Panc1 (cell line): Measurements from ENCODE around the gene CWH43. TPM values are rescaled to one million over a fixed set of nuclear protein-coding genes. Genes with fewer than 3 reads are reported as not detected.

Source experiments
- ATAC-seq: fragments of 200-7000 bp; cut with Tn5 transposase; 2 replicates; pipeline ENCODE4 v1.9.1; 2020; ENCODE audit warnings: mild to moderate bottlenecking, moderate library complexity
- BruUV-seq: library from RNA; stranded (reverse); fragments of 400-500 nt; replicated peaks from 2 replicates; lab custom pipeline; 2021; lab: Mats Ljungman, UMichigan
- CTCF ChIA-PET: fragments of 300-600 bp; sonication (Branson Sonifier 250); formaldehyde crosslinking; loops from one replicate; lab custom pipeline; 2022; ENCODE audit warnings: antibody characterized with exemption; lab: Charles Lee
- POLR2A ChIA-PET: fragments of 300-600 bp; sonication (Branson Sonifier 250); formaldehyde crosslinking; loops from one replicate; lab custom pipeline; 2022; ENCODE audit warnings: antibody characterized with exemption; lab: Charles Lee
- DNase-seq: peaks from one replicate; pipeline ENCODE4 v3.0.0-alpha.2; 2010; ENCODE audit warnings: low read depth, low spot score
- H3K27ac ChIP-seq: 2 replicates; pipeline ENCODE4 v1.5.1; 2011; ENCODE audit warnings: mild to moderate bottlenecking, low read length, inconsistent platforms
- H3K27me3 ChIP-seq: fragments of 200-500 bp; sonication (Bioruptor generic); 2 replicates; pipeline ENCODE4 v1.6.0; 2014; ENCODE audit warnings: low read length, inconsistent platforms; ENCODE audit not compliant: control insufficient read depth, insufficient read depth
- H3K36me3 ChIP-seq: fragments of 200-500 bp; sonication (Bioruptor generic); 2 replicates; pipeline ENCODE4 v1.5.1; 2014; ENCODE audit warnings: inconsistent platforms, mild to moderate bottlenecking, low read length, moderate library complexity; ENCODE audit not compliant: control insufficient read depth, insufficient read depth
- H3K4me1 ChIP-seq: 2 replicates; pipeline ENCODE4 v1.5.1; 2011; ENCODE audit warnings: inconsistent platforms, mild to moderate bottlenecking, low read length, moderate library complexity; ENCODE audit not compliant: control insufficient read depth, insufficient read depth
- H3K4me3 ChIP-seq, 2 experiments: 2 replicates each; pipeline ENCODE4 v1.5.1; 2011 to 2012; ENCODE audit warnings: low read depth in 2 of 2, low read length in 2 of 2, mild to moderate bottlenecking in 2 of 2, inconsistent platforms in 1 of 2, moderate library complexity in 1 of 2
- H3K9me3 ChIP-seq: fragments of 200-500 bp; sonication (Bioruptor generic); 2 replicates; pipeline ENCODE4 v1.5.1; 2014; ENCODE audit warnings: low read depth, mild to moderate bottlenecking, inconsistent platforms, low read length, moderate library complexity; ENCODE audit not compliant: control insufficient read depth, insufficient read depth
- CTCF ChIP-seq: fragments of 450-650 bp; IDR thresholded peaks from 2 replicates; pipeline ENCODE4 v1.5.1; 2017; ENCODE audit warnings: mild to moderate bottlenecking
- POLR2AphosphoS5 ChIP-seq: IDR thresholded peaks from 2 replicates; pipeline ENCODE4 v1.6.1; 2012; ENCODE audit warnings: mild to moderate bottlenecking, low read depth, low read length, moderate library complexity
- REST ChIP-seq, 2 experiments: IDR thresholded peaks; 2 replicates each; pipeline ENCODE4 v1.6.1; 2011 to 2012; ENCODE audit warnings: low read depth in 2 of 2, control low read depth in 1 of 2, low read length in 1 of 2, mild to moderate bottlenecking in 1 of 2, moderate library complexity in 1 of 2; ENCODE audit not compliant: insufficient read depth in 1 of 2
- SIN3A ChIP-seq: IDR thresholded peaks from 2 replicates; pipeline ENCODE4 v1.6.1; 2012; ENCODE audit warnings: low read depth, mild to moderate bottlenecking, low read length, moderate library complexity, borderline replicate concordance; ENCODE audit not compliant: insufficient read depth
- TCF7L2 ChIP-seq: IDR thresholded peaks from 2 replicates; pipeline ENCODE4 v1.6.1; 2011; ENCODE audit warnings: mild to moderate bottlenecking, low read depth, low read length, inconsistent platforms
- in situ Hi-C: cut with HindIII; loops from 2 replicates; pipeline ENCODE4 v1.10.0; 2016; ENCODE audit warnings: low sequenced_read_pairs, low pct_unique_long_range_greater_than_20kb
- intact Hi-C: fragments of 100-400 bp; cut with micrococcal nuclease; formaldehyde crosslinking; loops from one replicate; pipeline ENCODE4 v1.10.0; 2022; ENCODE audit not compliant: unreplicated experiment
- total RNA-seq: library from RNA; stranded (reverse); gene quantifications from one replicate; pipeline ENCODE4 v1.2.1, GENCODE V29; 2021; ENCODE audit not compliant: unreplicated experiment

CWH43 gene
- total RNA-seq, 1 experiment from 2014 or later = not detected

GRCh38 chr4:48974979-48975640, 11.0 kb upstream of the CWH43 start:
- BruUV-seq = no TSS peak
- ChIA-PET CTCF (no interaction called here), POLR2A (no interaction called here)
- TF ChIP-seq POLR2AphosphoS5 (no peak), TCF7L2 (no peak), REST (IDR thresholded peaks at IDR 0.05; ENCODE audit: insufficient read depth in 1 of 2, low read depth in 2 of 2, low read length in 1 of 2) (no peak), SIN3A (no peak), CTCF (no peak)
- DNase-seq = no peak
- no peaks in the 10 kb centered on the region for H3K4me1 ChIP-seq
- intact Hi-C loops = no loop called here
- no peaks in the 10 kb centered on the region for H3K36me3 ChIP-seq
- H3K4me3 ChIP-seq = no peak overlapping the region
- no peak overlapping the region for H3K27ac ChIP-seq
- in situ Hi-C loops = no loop called here
- H3K9me3 ChIP-seq = no peaks in the 10 kb centered on the region
- H3K27me3 ChIP-seq = no peaks in the 10 kb centered on the region; the same call in 1 of the 2 replicates
- no peak for ATAC-seq

- H3K4me1 ChIP-seq = no peaks in the 10 kb centered on the region
- no peaks in the 10 kb centered on the region; the same call in 1 of the 2 replicates for H3K27me3 ChIP-seq
- POLR2A ChIA-PET = no interaction called here
- no peaks in the 10 kb centered on the region for H3K9me3 ChIP-seq
- in situ Hi-C loops (no loop called here), intact Hi-C loops (no loop called here)
- no peak overlapping the region for H3K4me3 ChIP-seq
- no peak for ATAC-seq
- TF ChIP-seq TCF7L2 (no peak), SIN3A (no peak), POLR2AphosphoS5 (no peak)
- no peak overlapping the region for H3K27ac ChIP-seq
- H3K36me3 ChIP-seq = no peaks in the 10 kb centered on the region
- CTCF ChIA-PET = no interaction called here
- no TSS peak for BruUV-seq
- DNase-seq = no peak
Observed at GRCh38 chr4:48976041-48976440, 10.0 kb upstream of the CWH43 start.
